H7 (cell line): Measurements from ENCODE around the gene EYS. TPM values are rescaled to one million over a fixed set of nuclear protein-coding genes. Genes with fewer than 3 reads are reported as not detected.

Experiments
- DNase-seq: peaks from one replicate; pipeline ENCODE4 v3.0.0; 2012
- H3K27me3 ChIP-seq: 2 replicates; pipeline ENCODE4 v1.6.0; 2011; ENCODE audit warnings: mild to moderate bottlenecking, low read length; ENCODE audit not compliant: control insufficient read depth, insufficient read depth
- H3K36me3 ChIP-seq: replicated peaks from 2 replicates; pipeline ENCODE4 v1.5.1; 2011; ENCODE audit warnings: low read length; ENCODE audit not compliant: control insufficient read depth, insufficient read depth
- H3K4me3 ChIP-seq: 2 replicates; pipeline ENCODE4 v1.5.1; 2011; ENCODE audit warnings: low read depth, mild to moderate bottlenecking, control low read depth, low read length, moderate library complexity; ENCODE audit not compliant: insufficient read depth
- total RNA-seq: library from RNA; depleted of rRNA; stranded (reverse); fragments of >200 nt; shearing (Covaris generic); gene quantifications from 2 replicates; pipeline ENCODE4 v1.2.3, GENCODE V29; 2014

Gene EYS
- total RNA-seq, 1 experiment from 2014 or later, result 0.10 TPM

GRCh38 chr6:63705707-63706106, 2001.3 kb downstream of the EYS start:
- H3K36me3 ChIP-seq, result peaks cover 12% of the 10 kb centered on the region
- no peak for DNase-seq
- H3K4me3 ChIP-seq, result no peak overlapping the region

DNA sequence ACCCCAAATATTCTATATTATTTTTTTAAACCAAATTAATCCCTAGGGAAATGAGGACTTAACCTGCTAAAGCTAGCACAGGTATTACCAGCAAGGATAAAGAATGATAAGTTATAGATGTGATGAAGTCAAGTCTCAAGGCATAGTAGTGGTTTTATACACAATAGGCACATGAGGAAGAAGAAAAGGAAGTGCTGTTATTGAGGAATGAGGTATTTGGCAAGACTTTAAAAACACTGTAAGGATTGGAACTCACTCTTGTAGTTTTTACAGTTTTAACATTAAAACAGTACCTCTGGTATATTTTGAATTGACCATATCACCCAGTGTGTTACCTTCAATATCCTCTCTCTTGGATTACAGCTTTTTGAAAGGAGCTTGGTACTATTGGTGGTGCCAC, 2016.8 kb downstream of the EYS start:
- H3K36me3 ChIP-seq, result no peaks in the 10 kb centered on the region; the same call in 1 of the 2 replicates
- no peak overlapping the region for H3K4me3 ChIP-seq
- no peaks in the 10 kb centered on the region for H3K27me3 ChIP-seq
- no peak for DNase-seq

More at GRCh38 chr6:63705707-63706106, 2001.3 kb downstream of the EYS start:
- no peaks in the 10 kb centered on the region for H3K27me3 ChIP-seq

DNA sequence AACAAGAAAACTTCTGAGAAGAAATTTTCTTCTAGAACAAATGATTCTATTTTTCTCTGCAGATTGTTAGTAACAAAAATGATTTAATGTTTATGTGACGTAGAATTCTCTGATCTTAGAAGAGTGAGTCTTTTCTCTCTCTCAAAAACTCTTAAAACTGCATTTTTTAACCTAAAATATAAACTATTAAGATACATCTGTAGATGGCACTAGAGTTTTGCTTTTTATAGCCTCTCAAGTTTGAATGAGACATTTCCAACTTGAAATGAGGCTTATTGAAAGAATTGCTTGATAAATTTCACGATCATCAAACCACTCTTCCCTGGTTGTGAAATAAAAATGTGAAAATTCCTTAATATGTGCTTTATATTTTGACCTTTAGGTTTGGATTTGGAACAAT, 2017.6 kb downstream of the EYS start:
- Histone ChIP-seq H3K36me3 (no peaks in the 10 kb centered on the region), H3K4me3 (no peak overlapping the region), H3K27me3 (no peaks in the 10 kb centered on the region)
- DNase-seq, result no peak

DNA sequence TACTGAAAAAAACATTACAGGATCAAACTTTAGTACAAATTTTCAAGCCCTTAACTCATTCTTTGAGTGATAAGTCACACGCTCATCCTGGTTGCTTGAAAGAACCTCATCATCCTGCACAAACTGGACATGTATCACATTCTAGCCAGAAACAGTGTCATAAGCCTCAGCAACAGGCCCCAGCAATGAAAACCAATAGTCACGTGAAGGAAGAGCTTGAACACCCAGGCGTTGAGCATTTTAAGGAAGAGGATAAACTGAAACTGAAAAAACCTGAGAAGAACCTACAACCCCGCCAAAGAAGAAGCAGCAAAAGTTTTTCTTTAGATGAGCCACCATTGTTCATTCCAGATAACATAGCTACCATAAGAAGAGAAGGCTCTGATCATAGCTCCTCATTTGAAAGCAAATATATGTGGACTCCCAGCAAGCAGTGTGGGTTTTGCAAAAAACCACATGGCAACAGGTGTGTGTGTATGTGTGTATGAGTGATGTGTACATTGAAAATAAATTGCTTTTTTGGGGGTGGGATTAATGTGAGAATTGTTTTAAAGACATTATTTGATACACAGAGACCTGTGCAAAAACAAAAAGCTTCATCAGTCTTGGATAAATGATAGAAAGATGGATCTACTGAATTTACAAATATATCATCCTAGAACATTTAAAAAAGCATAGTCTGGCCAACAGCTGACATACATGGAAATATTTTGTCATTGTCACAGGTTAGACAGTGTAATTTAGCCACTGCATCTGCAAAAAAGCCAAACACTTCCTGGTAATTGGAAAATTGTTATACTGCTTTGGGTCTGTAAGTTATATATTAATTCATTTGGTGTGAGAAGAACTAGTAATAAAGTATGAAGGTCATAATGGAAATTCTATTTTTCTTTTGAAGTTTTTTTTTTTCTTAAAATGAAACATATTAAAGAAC, 2021.3 kb downstream of the EYS start:
- Histone ChIP-seq H3K4me3 (no peak overlapping the region), H3K27me3 (no peaks in the 10 kb centered on the region), H3K36me3 (no peaks in the 10 kb centered on the region; the same call in 1 of the 2 replicates)
- no peak for DNase-seq

GRCh38 chr6:63683071-63683603, 2023.9 kb downstream of the EYS start:
- Histone ChIP-seq H3K27me3 (no peaks in the 10 kb centered on the region), H3K36me3 (peaks cover 2% of the 10 kb centered on the region), H3K4me3 (no peak overlapping the region)
- no peak for DNase-seq

DNA sequence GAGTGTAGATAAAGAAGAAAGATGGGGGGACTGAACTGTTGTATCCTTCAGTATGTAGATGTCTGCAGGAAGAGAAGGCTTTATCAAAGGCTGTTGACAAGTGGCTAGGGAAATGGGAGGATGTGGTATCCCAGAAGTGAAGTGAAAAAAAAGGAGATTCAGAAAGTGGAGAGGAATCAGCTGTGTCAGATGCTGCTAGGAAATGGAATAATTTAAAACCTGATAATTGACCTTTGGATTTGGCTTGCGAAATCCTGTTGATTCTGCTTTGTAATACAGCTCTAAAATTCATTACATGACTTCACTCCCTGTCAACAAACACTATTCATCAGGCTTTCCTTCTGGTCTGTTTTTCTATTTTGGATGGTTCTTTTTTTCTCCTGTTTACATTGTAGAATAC, 2029.7 kb downstream of the EYS start:
- DNase-seq, result no peak
- H3K36me3 ChIP-seq, result peaks cover 2% of the 10 kb centered on the region
- H3K27me3 ChIP-seq, result no peaks in the 10 kb centered on the region
- H3K4me3 ChIP-seq, result no peak overlapping the region

- Histone ChIP-seq H3K27me3 (no peaks in the 10 kb centered on the region), H3K4me3 (no peak overlapping the region)
Measured at GRCh38 chr6:63676412-63677114, 2030.5 kb downstream of the EYS start.

DNA sequence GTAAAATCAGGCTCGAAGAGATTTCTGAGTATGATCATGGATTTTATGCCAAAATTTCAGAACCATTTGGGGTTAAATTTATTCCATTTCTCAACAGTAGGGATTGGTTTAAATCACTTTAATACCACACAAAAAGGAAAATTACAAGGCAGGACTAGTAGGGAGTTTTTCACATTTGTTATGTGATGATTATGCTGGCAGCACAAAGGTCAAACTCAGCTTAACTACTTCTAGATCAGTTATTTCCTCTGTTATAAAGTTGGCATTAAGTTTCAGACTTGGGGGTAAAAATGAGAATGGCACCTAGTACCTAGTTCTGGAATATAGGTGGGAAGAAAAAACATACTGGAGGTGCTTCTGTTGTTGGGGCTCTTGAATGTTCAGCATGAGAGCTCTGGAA, 2031.9 kb downstream of the EYS start:
- no peak overlapping the region for H3K4me3 ChIP-seq
- DNase-seq, result no peak
- H3K27me3 ChIP-seq, result no peaks in the 10 kb centered on the region
- H3K36me3 ChIP-seq, result peaks cover 2% of the 10 kb centered on the region

More at GRCh38 chr6:63676412-63677114, 2030.5 kb downstream of the EYS start:
- H3K36me3 ChIP-seq, result peaks cover 2% of the 10 kb centered on the region
- no peak for DNase-seq

GRCh38 chr6:63674635-63675034, 2032.4 kb downstream of the EYS start:
- no peak overlapping the region for H3K4me3 ChIP-seq
- H3K27me3 ChIP-seq, result no peaks in the 10 kb centered on the region
- H3K36me3 ChIP-seq, result no peaks in the 10 kb centered on the region
- DNase-seq, result no peak

DNA sequence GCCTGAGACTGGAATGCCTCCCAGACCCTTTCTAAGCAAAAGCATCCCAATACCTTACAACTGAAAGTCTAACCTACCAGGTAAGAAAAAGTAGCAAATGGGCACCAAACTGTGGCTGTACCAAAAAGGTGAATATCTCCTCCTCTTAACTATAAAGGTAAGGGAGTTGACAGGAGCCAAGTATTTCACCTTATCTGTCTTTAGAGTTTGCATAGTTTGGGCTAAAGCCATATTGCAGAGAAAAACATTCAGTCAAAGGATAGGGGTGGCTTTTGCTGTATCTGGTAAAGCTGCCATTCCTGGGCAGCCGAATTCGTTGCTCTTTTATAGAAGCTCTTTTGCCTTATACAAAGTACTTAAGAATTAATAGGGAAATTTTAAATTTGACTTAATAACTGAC, 2033.3 kb downstream of the EYS start:
- no peak for DNase-seq
- H3K4me3 ChIP-seq, result no peak overlapping the region
- H3K27me3 ChIP-seq, result no peaks in the 10 kb centered on the region
- H3K36me3 ChIP-seq, result no peaks in the 10 kb centered on the region

DNA sequence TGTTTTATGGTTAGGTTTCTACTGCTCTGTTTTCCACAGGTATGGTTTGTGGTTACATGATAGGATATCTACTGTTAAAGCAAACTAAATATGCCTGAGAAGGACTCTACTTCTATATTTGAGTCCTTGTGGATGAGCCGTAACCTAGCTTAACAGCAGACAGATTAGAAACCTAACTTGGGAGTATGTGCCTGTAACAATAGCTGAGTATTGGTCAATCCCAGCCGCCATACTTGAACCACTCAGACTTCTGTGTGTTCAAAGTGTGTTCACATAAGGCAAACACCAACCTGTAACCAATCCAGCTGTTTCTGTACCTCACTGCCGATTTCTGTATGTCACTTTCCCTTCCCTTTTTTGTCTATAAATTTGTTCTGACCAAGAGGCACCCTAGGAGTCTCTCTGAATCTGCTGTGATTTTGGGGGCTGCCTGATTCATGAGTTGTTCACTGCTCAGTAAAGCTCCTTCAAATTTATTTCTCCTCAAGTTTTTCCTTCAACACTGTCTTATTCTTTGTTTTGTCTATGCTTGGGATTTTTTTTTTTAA, 2034.4 kb downstream of the EYS start:
- Histone ChIP-seq H3K4me3 (no peak overlapping the region), H3K36me3 (no peaks in the 10 kb centered on the region), H3K27me3 (no peaks in the 10 kb centered on the region)
- no peak for DNase-seq

- no peaks in the 10 kb centered on the region for H3K27me3 ChIP-seq
- no peak overlapping the region for H3K4me3 ChIP-seq
- no peaks in the 10 kb centered on the region for H3K36me3 ChIP-seq
- DNase-seq, result no peak
Measured at GRCh38 chr6:63671098-63671754, 2035.8 kb downstream of the EYS start.
